ENCODE measurements around the gene ISLR2.
A peak's percentile ranks its signal among the peaks of the same experiment; 100 is the strongest.

ISLR2 gene

GRCh38 chr15:74120426-74120825 lies 10.0 kb upstream of the ISLR2 start:
- in situ Hi-C loops (cut with MboI; ENCODE audit: low sequenced_read_pairs, unreplicated experiment), result no loop called here

GRCh38 chr15:74121039-74121438 lies 9.3 kb upstream of the ISLR2 start:
- in situ Hi-C loops (cut with MboI; ENCODE audit: low sequenced_read_pairs, unreplicated experiment), result no loop called here
- DNase-seq (ENCODE audit: low spot score), result no peak
- no peak for TF ChIP-seq CTCF (IDR thresholded peaks at IDR 0.05; ENCODE audit: borderline replicate concordance, control extremely low read depth, extremely low read depth, insufficient read depth, missing control alignments)

More at GRCh38 chr15:74120426-74120825, 10.0 kb upstream of the ISLR2 start:
- DNase-seq (ENCODE audit: low spot score), result no peak
- TF ChIP-seq CTCF (IDR thresholded peaks at IDR 0.05; ENCODE audit: borderline replicate concordance, control extremely low read depth, extremely low read depth, insufficient read depth, missing control alignments), result no peak

GRCh38 chr15:74121858-74122257 lies 8.5 kb upstream of the ISLR2 start:
- no peak for TF ChIP-seq CTCF (IDR thresholded peaks at IDR 0.05; ENCODE audit: borderline replicate concordance, control extremely low read depth, extremely low read depth, insufficient read depth, missing control alignments)
- in situ Hi-C loops (cut with MboI; ENCODE audit: low sequenced_read_pairs, unreplicated experiment), result no loop called here
- DNase-seq (ENCODE audit: low spot score), result no peak

- TF ChIP-seq CTCF (IDR thresholded peaks at IDR 0.05; ENCODE audit: borderline replicate concordance, control extremely low read depth, extremely low read depth, insufficient read depth, missing control alignments), result no peak
Observed at GRCh38 chr15:74122403-74123130, 7.8 kb upstream of the ISLR2 start.

GRCh38 chr15:74123131-74123429 lies 7.3 kb upstream of the ISLR2 start:
- no peak for TF ChIP-seq CTCF (IDR thresholded peaks at IDR 0.05; ENCODE audit: borderline replicate concordance, control extremely low read depth, extremely low read depth, insufficient read depth, missing control alignments)
- in situ Hi-C loops (cut with MboI; ENCODE audit: low sequenced_read_pairs, unreplicated experiment), result no loop called here
- DNase-seq (ENCODE audit: low spot score), result no peak

More at GRCh38 chr15:74122403-74123130, 7.8 kb upstream of the ISLR2 start:
- DNase-seq (ENCODE audit: low spot score), result peak; percentile 43
- in situ Hi-C loops (cut with MboI; ENCODE audit: low sequenced_read_pairs, unreplicated experiment), result no loop called here

GRCh38 chr15:74123658-74124057 lies 6.7 kb upstream of the ISLR2 start:
- no peak for DNase-seq (ENCODE audit: low spot score)
- in situ Hi-C loops (cut with MboI; ENCODE audit: low sequenced_read_pairs, unreplicated experiment), result no loop called here
- TF ChIP-seq CTCF (IDR thresholded peaks at IDR 0.05; ENCODE audit: borderline replicate concordance, control extremely low read depth, extremely low read depth, insufficient read depth, missing control alignments), result no peak
